Right ventricle myocardium superior (tissue), 1 donor: ENCODE data around the gene ZGLP1. TPM values are rescaled to one million over a fixed set of nuclear protein-coding genes. Genes with fewer than 3 reads are reported as not detected.

ENCODE experiments used
- ATAC-seq: fragments of 200-7000 bp; cut with Tn5 transposase; one replicate; pipeline ENCODE4 v1.9.1; 2020; ENCODE audit warnings: mild to moderate bottlenecking; ENCODE audit not compliant: poor library complexity
- DNase-seq: peaks from one replicate; pipeline ENCODE4 v3.0.0-alpha.2; 2020
- intact Hi-C: fragments of 100-400 bp; cut with DNase I; formaldehyde crosslinking; loops from one replicate; pipeline ENCODE4 v1.11.2; 2022
- total RNA-seq: library from RNA; stranded (reverse); fragmentation: NEBNext Ultra II Directional; extraction: Animal tissue kit (Norgen Biotek cat#: 25700); gene quantifications from one replicate; pipeline ENCODE4 v1.2.1, GENCODE V29; 2021
- donor health status: DM: no; HTN: yes; CAD: no; lungs with severe emphysema.

The ZGLP1 gene
- total RNA-seq, 1 donor from 2014 or later, result 0.91 TPM

DNA sequence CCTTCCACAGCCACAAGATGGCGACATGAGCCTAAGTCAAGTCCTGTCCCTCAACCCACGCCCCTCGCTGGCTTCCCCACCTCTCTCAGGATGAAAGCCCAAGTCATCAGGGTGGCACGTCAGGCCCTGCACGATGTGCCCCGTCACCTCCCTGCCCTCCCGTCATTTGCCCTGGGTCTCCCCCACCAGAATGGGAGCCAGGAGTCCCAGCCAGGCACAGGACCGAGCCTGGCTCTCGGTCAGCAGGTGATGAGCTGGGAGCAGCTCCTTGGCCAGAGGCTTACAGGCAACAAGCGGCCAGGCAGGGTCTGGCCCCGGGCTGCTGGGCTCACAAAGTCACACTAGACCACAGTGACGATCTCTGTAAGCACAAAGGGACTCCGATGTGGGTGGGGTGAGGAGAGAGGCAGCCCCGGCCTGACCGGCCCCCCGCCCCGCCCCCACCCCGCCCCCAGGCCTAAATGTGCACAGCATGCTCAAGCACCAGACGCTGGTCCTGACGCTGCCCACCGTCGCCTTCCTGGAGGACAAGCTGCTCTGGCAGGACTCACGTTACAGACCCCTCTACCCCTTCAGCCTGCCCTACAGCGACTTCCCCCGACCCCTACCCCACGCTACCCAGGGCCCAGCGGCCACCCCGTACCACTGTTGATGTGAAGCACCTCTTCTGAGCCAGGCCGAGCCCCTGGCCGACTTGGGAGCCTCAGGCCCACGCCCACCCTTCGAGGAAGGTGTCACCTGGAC is 50.3 kb downstream of the ZGLP1 start:
- ATAC-seq (peak; percentile 65), DNase-seq (peak; percentile 89)
- intact Hi-C loops, result loop anchor here (5.0 kb wide), 1 partner anchor 133 kb away; no protein-coding TSS in a partner anchor

GRCh38 chr19:10258080-10258710 is 51.4 kb downstream of the ZGLP1 start:
- DNase-seq, result no peak
- intact Hi-C loops, result loop anchor here (5.0 kb wide), 1 partner anchor 134 kb away; no protein-coding TSS in a partner anchor
- no peak for ATAC-seq

GRCh38 chr19:10256970-10257615 is 52.5 kb downstream of the ZGLP1 start:
- ATAC-seq (no peak), DNase-seq (no peak)
- intact Hi-C loops, result loop anchor here (5.0 kb wide), 1 partner anchor 135 kb away; no protein-coding TSS in a partner anchor

DNA sequence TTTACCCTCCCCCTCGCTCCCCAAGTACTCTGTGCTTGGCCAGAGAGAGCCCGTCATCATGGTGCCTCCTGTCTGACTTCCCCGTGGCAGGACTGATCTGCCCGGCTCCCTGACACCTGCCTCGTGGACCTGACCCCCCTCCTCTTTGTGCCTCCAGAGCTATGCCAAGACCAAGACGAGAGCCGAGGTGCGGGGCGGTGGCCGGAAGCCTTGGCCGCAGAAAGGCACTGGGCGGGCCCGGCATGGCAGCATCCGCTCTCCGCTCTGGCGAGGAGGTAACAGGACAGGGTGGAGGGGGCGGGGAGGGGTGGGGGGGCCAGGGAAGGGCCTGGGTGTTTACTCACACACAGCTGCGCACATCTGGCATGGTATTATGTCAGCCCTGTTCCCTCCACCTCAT is 53.1 kb downstream of the ZGLP1 start:
- no peak for ATAC-seq
- intact Hi-C loops, result loop anchor here (5.0 kb wide), 1 partner anchor 136 kb away; no protein-coding TSS in a partner anchor
- no peak for DNase-seq

DNA sequence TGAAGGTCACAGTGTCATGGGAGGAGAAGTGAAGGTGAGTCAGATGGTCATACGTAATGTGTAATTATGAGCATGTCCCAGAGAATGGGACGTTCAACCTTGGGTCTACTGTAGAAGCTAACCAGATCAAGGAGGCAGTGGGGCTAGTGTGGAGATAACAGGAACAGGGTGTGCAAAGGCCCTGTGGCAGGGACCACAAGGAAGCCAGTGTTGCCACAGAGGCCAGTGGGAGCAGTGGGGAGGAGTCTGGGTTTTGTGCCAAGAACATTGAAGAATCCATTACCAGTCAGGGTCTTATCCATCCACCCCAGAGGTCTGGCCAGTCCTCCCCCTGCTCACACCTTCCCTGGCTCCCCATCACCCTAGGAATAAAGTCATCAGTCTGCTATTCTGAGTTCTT is 54.3 kb downstream of the ZGLP1 start:
- intact Hi-C loops, result loop anchor here (5.0 kb wide), 1 partner anchor 137 kb away; no protein-coding TSS in a partner anchor
- ATAC-seq (no peak), DNase-seq (no peak)

Other genes starting within 250 kb of the ZGLP1 start
- 8.5 TPM for gene SHFL, start 223.5 kb downstream of the ZGLP1 start, total RNA-seq
- not detected for gene ANGPTL6, start 207.1 kb downstream of the ZGLP1 start, total RNA-seq
- 20.0 TPM for gene PPAN, start 203.5 kb downstream of the ZGLP1 start, total RNA-seq
- gene P2RY11, start 198.1 kb downstream of the ZGLP1 start, total RNA-seq, result 4.9 TPM
- 153 TPM for gene EIF3G, start 189.9 kb downstream of the ZGLP1 start, total RNA-seq
- 22.7 TPM for gene DNMT1, start 114.9 kb downstream of the ZGLP1 start, total RNA-seq
- gene S1PR2, start 78.5 kb downstream of the ZGLP1 start, total RNA-seq, result 5.9 TPM
- gene MRPL4, start 57.6 kb downstream of the ZGLP1 start, total RNA-seq, result 72.4 TPM
- gene ICAM1, start 38.7 kb downstream of the ZGLP1 start, total RNA-seq, result 6.4 TPM
- gene ICAM4, start 22.9 kb downstream of the ZGLP1 start, total RNA-seq, result 0.46 TPM
- gene ICAM5, start 19.9 kb downstream of the ZGLP1 start, total RNA-seq, result 0.11 TPM
- 19.8 TPM for gene FDX2, start 6.2 kb upstream of the ZGLP1 start, total RNA-seq
- gene RAVER1, start 23.7 kb upstream of the ZGLP1 start, total RNA-seq, result 9.9 TPM
- gene ICAM3, start 29.8 kb upstream of the ZGLP1 start, total RNA-seq, result 31.0 TPM
- gene TYK2, start 70.8 kb upstream of the ZGLP1 start, total RNA-seq, result 60.3 TPM
- 146 TPM for gene CDC37, start 93.7 kb upstream of the ZGLP1 start, total RNA-seq
- gene PDE4A, start 110.7 kb upstream of the ZGLP1 start, total RNA-seq, result 36.8 TPM
- gene KEAP1, start 193.5 kb upstream of the ZGLP1 start, total RNA-seq, result 78.3 TPM
- gene S1PR5, start 207.6 kb upstream of the ZGLP1 start, total RNA-seq, result 0.13 TPM
- 46.4 TPM for gene ATG4D, start 234.1 kb upstream of the ZGLP1 start, total RNA-seq